Ovary (tissue), 9 donors: ENCODE measurements around the gene PRG2. TPM values are rescaled to one million over a fixed set of nuclear protein-coding genes. Genes with fewer than 3 reads are reported as not detected.

Source experiments
- DNase-seq, 5 donors: peaks; one replicate each; pipeline ENCODE4 v3.0.0-alpha.2; 2019 to 2020
- H3K27ac ChIP-seq, 2 donors: fragments of 200-600 bp; one replicate each; pipeline versions ENCODE4 v1.5.1 to v1.8.0; 2019 to 2022
- H3K27me3 ChIP-seq: fragments of 200-600 bp; one replicate; pipeline ENCODE4 v1.8.0; 2022
- H3K36me3 ChIP-seq: fragments of 200-600 bp; sonication (generic); one replicate; pipeline ENCODE4 v1.5.1; 2019
- H3K4me1 ChIP-seq: one replicate; pipeline ENCODE4 v1.8.1; 2013; ENCODE audit warnings: mild to moderate bottlenecking, moderate library complexity; ENCODE audit not compliant: insufficient read depth
- H3K4me3 ChIP-seq: fragments of 200-600 bp; sonication (generic); one replicate; pipeline ENCODE4 v1.5.1; 2017
- H3K9me3 ChIP-seq, 2 donors: fragments of 200-600 bp in 1 of 2; sonication (generic) in 1 of 2; one replicate each; pipeline versions ENCODE4 v1.5.1 to v1.8.1; 2013 to 2019; ENCODE audit warnings: mild to moderate bottlenecking in 1 of 2, moderate library complexity in 1 of 2
- CTCF ChIP-seq, 3 donors: fragments of 450-650 bp in 2 of 3; fragments of 200-600 bp in 1 of 3; IDR thresholded peaks; one replicate each; pipeline versions ENCODE4 v1.5.1 to v1.8.0; 2016 to 2022; ENCODE audit warnings: antibody characterized with exemption in 3 of 3, mild to moderate bottlenecking in 1 of 3
- EP300 ChIP-seq: sonication (generic); formaldehyde crosslinking; IDR thresholded peaks from one replicate; pipeline ENCODE4 v1.6.1; 2017; ENCODE audit warnings: antibody characterized with exemption
- POLR2A ChIP-seq: fragments of 450-650 bp; IDR thresholded peaks from one replicate; pipeline ENCODE4 v1.6.1; 2017; ENCODE audit warnings: antibody characterized with exemption, mild to moderate bottlenecking, moderate library complexity
- WGBS, 3 donors: extraction: QIAGEN DNeasy Blood & Tissue Kit in 1 of 3; methylation state at CpG; one replicate each; pipeline versions ENCODE4 v1.1.5 to v1.1.7; 2013 to 2017; 5-methylcytosine and 5-hydroxymethylcytosine counted together
- intact Hi-C, 4 donors: fragments of 100-400 bp; cut with DNase I; formaldehyde crosslinking; loops; one replicate each; pipeline versions ENCODE4 v1.11.0 to v1.15.1; 2022 to 2023
- polyA plus RNA-seq, 2 donors: library from polyadenylated mRNA; stranded (reverse); fragments of 200-250 nt in 1 of 2; fragments of 350-450 nt in 1 of 2; fragmentation: Illumina TruSeq in 1 of 2; extraction: RNeasy Lipid Tissue Mini Kit (QIAGEN cat#74804) in 1 of 2; gene quantifications; one replicate each; pipeline ENCODE4 v1.2.3, GENCODE V29; 2013 to 2014
- total RNA-seq, 7 donors: library from RNA; depleted of rRNA in 2 of 7; stranded (reverse); fragments of >200 nt in 2 of 7; fragmentation: NEBNext Ultra II Directional in 3 of 7; extraction: Animal tissue kit (Norgen Biotek cat#: 25700) in 3 of 7; gene quantifications; one replicate each; pipeline versions ENCODE4 v1.1.0 to v1.2.4, GENCODE V29; 2016 to 2023
- donor health status: DM: no; HTN: no; CAD: no; lungs with moderate emphysema.
- donor health status: DM: no; HTN: no; CAD: no.
- donor health status: Bipolar disorder and iron deficiency.
- donor health status: DM: yes; HTN: yes; CAD: no.
- donor health status: DM: no; HTN: no; CAD: no.
- donor health status: DM: yes; HTN: yes; CAD: no.

The PRG2 gene
- total and polyA plus RNA-seq, 9 donors: 0.15 TPM; not detected in 8

GRCh38 chr11:57359896-57360690 is 30.4 kb downstream of the PRG2 start:
- TF ChIP-seq CTCF (IDR thresholded peaks at IDR 0.05) (no peak), POLR2A (no peak), EP300 (no peak)

GRCh38 chr11:57359396-57359795 is 31.1 kb downstream of the PRG2 start:
- H3K36me3 ChIP-seq: no peaks in the 10 kb centered on the region
- H3K9me3 ChIP-seq: no peaks in the 10 kb centered on the region
- H3K27ac ChIP-seq: no peak overlapping the region
- no peak for TF ChIP-seq CTCF (IDR thresholded peaks at IDR 0.05)
- no peak for TF ChIP-seq POLR2A
- no peak for TF ChIP-seq EP300
- no peak overlapping the region for H3K4me3 ChIP-seq
- intact Hi-C loops: loop anchor here in 1 of 4 donors (10.0 kb wide), 2 partner anchors 85 to 105 kb away; partner anchors contain the start of gene RTN4RL2
- WGBS, 3 donors: 72 to 75% (median 73%) methylated on average over 5 of the region's 5 CpGs
- DNase-seq: no peak
- H3K27me3 ChIP-seq: no peaks in the 10 kb centered on the region
- H3K4me1 ChIP-seq: no peaks in the 10 kb centered on the region

More at GRCh38 chr11:57359896-57360690, 30.4 kb downstream of the PRG2 start:
- DNase-seq: no peak
- H3K27me3 ChIP-seq: no peaks in the 10 kb centered on the region
- no peak overlapping the region for H3K4me3 ChIP-seq
- no peaks in the 10 kb centered on the region for H3K9me3 ChIP-seq
- 81 to 87% (median 82%) methylated on average over 9 of the region's 9 CpGs for WGBS, 3 donors
- no peaks in the 10 kb centered on the region for H3K36me3 ChIP-seq
- no peaks in the 10 kb centered on the region for H3K4me1 ChIP-seq
- intact Hi-C loops: loop anchor here in 1 of 4 donors (10.0 kb wide), 2 partner anchors 85 to 105 kb away; partner anchors contain the start of gene RTN4RL2
- no peak overlapping the region for H3K27ac ChIP-seq

GRCh38 chr11:57358991-57359390 is 31.5 kb downstream of the PRG2 start:
- TF ChIP-seq POLR2A (no peak), CTCF (IDR thresholded peaks at IDR 0.05) (no peak), EP300 (no peak)

GRCh38 chr11:57358543-57358961 is 31.9 kb downstream of the PRG2 start:
- no peak overlapping the region for H3K27ac ChIP-seq
- no peaks in the 10 kb centered on the region for H3K27me3 ChIP-seq
- no peaks in the 10 kb centered on the region for H3K9me3 ChIP-seq
- TF ChIP-seq CTCF (IDR thresholded peaks at IDR 0.05) (no peak), POLR2A (no peak), EP300 (no peak)
- 67 to 76% (median 72%) methylated on average over 9 of the region's 9 CpGs for WGBS, 3 donors
- no peak for DNase-seq
- H3K36me3 ChIP-seq: no peaks in the 10 kb centered on the region
- no peaks in the 10 kb centered on the region for H3K4me1 ChIP-seq
- intact Hi-C loops: loop anchor here in 1 of 4 donors (10.0 kb wide), 2 partner anchors 84 to 106 kb away; partner anchors contain the start of gene RTN4RL2
- H3K4me3 ChIP-seq: no peak overlapping the region

More at GRCh38 chr11:57358991-57359390, 31.5 kb downstream of the PRG2 start:
- Histone ChIP-seq H3K27me3 (no peaks in the 10 kb centered on the region), H3K4me3 (no peak overlapping the region), H3K9me3 (no peaks in the 10 kb centered on the region), H3K36me3 (no peaks in the 10 kb centered on the region), H3K27ac (no peak overlapping the region), H3K4me1 (no peaks in the 10 kb centered on the region)
- WGBS, 3 donors: 66 to 72% (median 67%) methylated on average over 9 of the region's 9 CpGs
- no peak for DNase-seq
- intact Hi-C loops: loop anchor here in 1 of 4 donors (10.0 kb wide), 2 partner anchors 84 to 106 kb away; partner anchors contain the start of gene RTN4RL2
